ENCODE data around the gene ADAM22.

The ADAM22 gene

GRCh38 chr7:87959336-87959735, 25.3 kb downstream of the ADAM22 start:
- DNase-seq: no peak

DNA sequence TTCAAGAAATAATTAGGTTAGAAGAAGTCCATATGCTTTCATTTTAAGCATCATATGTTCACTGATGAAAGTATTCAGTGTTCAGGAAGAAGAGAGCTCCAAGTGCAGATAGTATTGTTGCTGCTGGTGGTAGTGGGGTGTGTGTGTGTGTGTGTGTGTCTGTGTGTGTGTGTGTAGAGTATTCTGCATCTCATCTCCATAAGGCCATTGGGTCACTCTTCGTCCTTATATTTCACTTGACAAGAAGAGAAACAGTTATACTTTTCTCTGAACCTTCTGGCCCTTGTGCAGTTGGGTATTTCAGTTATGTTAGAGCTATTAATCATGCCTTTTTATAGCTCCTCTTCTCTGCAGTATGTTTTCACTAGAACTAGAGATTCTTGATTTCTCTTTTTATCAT, 26.2 kb downstream of the ADAM22 start:
- DNase-seq: no peak

- DNase-seq: no peak
These were observed 27.7 kb downstream of the ADAM22 start for GRCh38 chr7:87961754-87962153.

GRCh38 chr7:87966271-87966670, 32.2 kb downstream of the ADAM22 start:
- no peak for DNase-seq

GRCh38 chr7:87968021-87968420, 34.0 kb downstream of the ADAM22 start:
- no peak for DNase-seq

DNA sequence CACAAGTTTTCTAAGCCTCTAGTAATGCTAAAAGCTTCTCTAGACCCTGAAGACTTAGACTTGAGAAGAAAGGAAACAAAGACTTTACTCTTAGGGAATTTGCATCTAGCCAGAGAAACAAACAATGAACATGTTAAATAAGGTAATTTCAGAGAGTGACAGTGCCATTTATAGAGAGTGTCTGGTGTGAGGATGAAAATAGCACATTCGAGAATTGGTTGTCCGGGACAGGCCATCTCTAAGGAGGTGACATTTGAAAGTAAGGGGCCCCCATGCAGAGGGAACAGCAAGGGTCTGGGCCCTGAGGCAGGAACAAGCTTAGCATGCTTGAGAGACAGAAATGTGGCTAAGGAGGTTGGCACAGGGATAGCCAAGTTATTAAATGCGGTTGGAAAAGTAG, 48.1 kb downstream of the ADAM22 start:
- no peak for DNase-seq

DNA sequence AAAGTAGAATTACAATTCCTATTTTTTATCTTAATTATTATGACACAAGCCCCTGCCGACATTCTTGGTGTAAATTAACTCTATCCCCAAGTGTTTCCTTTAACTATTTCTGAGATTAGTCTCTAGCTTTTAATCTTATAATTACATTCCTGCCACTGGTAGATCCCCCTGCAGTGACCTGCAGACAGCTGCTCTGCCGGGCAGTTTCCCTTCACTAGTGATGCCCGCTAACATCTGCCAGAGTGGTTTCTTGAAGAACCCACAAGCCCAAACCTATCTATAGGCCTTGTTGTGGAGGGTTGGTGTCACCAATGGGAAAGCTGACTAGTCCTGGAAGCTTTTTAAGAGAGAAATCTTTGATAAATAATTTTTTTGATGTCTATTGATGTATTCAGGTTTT, 50.0 kb downstream of the ADAM22 start:
- DNase-seq: no peak

GRCh38 chr7:87993269-87993668, 59.2 kb downstream of the ADAM22 start:
- DNase-seq: no peak

DNA sequence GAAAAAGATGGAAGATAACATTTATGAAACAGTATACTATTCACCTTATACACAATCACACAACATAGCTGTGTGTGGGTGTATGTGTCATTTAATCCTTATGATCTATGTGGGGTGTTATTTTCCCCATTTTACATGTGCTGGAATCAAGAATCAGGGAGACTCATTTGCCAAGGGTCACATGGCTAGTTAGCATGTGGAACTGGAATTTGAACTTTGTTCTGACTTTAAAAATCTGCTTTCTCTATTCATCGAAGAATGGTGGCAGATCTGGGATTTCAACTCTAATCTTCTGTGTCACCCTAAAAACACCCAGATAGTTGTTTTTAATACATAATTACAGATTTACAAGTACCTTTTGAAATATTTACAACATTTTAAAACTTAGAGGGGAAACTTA, 65.2 kb downstream of the ADAM22 start:
- no peak for DNase-seq

DNA sequence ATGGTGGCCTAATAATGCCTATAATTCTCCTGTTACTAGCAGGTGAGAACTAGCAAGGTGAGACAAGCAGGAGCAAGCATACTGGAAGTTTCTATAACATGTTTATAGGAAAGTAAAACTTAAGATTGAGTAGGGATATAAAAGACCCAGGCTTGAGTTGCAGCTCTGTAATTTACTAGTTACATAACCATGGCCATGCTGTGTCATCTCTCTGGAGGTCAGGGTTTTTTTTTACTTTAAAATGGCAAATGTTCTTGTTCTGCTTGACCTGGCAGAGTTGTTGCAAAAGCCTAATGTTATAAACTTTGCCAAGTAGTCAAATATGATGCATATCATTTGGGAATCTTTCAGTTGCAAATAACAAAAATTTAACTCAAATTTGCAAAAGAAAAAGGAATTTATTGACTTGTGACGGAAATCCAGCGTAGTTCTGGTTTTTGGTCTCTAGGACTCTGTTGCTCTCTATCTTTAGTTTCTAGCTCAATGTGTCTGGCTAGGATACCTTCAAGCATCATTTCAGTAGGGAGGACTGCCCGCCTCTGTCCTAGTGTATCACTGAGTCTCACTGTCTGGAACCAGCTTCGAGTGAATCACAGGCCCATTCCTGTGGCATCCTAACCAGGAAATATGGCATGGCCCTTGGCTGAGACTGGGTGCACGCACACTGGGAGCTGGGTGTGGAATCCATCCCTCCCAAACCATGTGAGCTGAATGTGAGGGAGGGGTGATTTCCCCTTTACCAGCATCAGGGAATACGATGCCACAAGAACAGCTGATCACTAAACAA, 67.9 kb downstream of the ADAM22 start:
- no peak for DNase-seq

- DNase-seq: no peak
These were observed 68.6 kb downstream of the ADAM22 start for GRCh38 chr7:88002617-88003016.

- no peak for DNase-seq
These were observed 69.5 kb downstream of the ADAM22 start for GRCh38 chr7:88003581-88003980.

GRCh38 chr7:88005191-88005590, 71.1 kb downstream of the ADAM22 start:
- DNase-seq: no peak

DNA sequence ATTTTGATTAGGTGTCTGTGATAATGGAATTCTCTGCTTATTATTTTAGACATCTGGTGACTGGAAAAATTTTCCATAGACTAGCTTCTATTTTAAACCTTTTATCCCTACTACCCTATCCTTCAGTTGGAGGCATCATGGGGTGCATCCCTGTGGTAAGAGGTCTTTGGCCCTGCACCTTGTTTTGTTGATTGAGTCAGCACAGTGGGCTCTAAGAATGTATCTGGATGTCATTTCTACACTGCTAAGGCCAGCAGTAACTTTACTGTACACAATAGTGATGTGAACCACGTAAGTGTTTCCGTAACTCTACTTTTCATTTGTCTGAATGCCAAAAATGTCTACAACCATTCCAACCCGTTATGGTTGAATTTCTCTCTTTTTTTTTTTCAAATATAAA, 75.6 kb downstream of the ADAM22 start:
- no peak for DNase-seq

GRCh38 chr7:88012086-88012485, 78.0 kb downstream of the ADAM22 start:
- DNase-seq: no peak

DNA sequence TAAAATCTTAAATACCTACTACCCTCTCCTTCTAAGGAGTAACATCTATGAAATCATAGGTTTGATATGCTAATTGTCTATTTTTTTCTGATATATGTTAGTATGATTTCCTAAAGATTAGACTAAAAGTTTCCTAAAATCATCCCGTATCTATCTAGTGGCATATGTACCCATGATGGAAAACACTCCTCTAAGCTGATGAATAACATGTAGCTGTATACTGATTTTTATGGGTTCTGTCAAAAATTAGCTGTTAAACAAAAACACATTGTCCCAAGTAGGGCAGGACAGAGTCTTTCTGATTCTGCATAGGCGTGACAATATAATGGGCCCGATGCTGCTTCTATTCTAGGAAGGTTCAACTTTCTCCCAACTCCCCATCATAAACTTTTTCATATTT, 79.9 kb downstream of the ADAM22 start:
- DNase-seq: no peak

DNA sequence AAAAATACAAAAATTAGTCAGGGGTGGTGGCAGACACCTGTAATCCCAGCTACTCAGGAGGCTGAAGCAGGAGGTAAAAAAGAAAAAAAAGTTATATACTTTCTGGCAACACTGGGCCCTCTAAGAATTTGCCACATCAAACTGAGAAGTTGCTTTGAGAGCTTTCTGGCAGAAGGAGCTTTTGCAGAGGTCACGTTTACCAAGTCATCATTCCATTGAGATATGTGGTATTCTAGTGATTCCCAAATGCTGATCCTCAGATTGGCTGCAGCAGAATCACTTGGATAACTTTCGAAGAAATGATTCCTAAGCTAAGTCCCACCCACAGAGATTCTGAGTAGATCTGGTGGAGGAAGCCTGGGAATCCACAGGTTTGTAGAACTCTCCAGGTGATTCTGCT, 80.5 kb downstream of the ADAM22 start:
- DNase-seq: no peak

DNA sequence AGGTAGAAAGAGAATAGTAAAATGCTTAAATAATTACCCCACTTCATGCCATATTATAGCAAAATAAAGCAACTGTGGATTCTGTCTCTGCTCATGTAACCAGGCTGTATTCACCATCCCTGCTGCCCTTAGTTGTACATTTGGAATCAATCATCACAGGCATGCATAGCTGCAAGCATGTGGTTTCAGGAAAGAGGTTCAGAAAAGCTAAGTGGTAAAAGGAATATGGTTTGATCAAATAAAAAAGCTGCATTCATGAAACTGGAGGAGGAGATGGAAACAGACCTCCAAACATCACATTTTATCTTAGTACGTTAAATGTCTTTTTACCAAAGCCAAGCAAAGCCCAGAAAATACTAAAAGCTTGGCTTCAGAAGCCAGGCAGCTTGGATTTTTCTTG, 81.3 kb downstream of the ADAM22 start:
- no peak for DNase-seq

GRCh38 chr7:88018501-88018900, 84.5 kb downstream of the ADAM22 start:
- no peak for DNase-seq

DNA sequence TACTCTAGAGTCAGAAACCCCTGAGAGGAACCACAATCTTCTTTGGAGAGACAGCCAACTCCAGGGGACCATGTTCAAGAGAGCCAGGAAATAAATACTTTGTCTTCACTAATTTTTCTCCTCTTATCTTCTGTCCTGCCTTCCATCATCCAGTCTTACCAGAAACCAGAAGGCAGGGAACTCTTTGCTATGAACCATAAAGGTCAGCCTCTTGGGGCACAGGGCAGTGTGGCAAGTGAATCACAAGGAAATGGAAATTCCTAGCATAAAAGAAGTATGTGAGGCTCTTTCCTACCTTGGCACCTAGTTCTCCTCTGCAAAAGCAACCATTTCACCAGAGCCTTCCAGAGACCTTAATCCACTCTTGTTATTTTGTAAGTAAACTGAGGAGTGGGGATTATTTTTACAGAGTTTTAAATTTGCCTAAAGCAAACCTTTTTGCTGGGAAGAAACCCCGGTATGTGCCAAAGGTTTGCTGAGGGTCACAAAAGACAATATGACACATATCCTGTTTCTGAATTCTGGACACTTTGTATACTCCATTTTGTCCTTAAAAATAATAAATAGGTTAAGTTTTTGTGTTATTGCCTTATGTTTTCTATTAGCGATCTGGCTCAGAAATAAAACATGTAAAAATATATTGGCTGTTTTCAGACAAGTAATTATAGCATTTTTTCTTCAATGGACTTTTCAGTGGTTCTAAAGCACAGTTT, 87.1 kb downstream of the ADAM22 start:
- DNase-seq: no peak

DNA sequence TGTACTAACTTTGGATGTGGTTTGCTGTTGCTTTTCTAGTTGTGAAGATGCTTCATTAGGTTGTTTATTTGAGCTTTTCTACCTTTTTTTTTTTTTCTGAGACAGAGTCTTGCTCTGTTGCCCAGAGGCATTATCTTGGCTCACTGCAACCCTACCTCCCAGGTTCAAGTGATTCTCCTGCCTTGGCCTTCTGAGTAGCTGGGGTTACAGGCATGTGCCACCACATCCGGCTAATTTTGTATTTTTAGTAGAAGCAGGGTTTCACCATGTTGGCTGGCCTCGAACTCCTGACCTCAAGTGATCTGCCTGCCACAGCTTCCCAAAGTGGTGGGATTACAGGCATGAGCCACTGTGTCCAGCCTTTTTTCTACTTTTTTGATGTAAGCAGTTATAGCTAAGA, 93.7 kb downstream of the ADAM22 start:
- DNase-seq: no peak

GRCh38 chr7:88034083-88034695, 100.1 kb downstream of the ADAM22 start:
- DNase-seq: no peak

DNA sequence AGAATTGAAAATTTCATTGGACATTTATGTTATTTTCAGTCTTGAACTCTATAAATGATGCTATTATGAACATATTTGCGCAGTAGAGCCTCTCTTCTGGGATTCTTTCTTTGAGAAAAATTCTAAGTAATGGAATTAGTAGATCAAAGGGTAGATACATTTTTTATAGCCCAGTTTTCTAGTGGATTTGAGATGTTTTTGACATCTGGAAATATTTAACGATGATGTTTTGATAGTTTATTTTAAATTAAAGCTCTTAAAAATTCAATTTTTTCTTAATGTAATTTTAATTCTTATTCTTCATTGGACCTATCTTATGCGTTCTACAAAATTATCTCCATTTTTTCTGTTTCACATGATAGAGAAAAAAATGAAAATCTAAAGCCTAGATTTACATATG, 103.0 kb downstream of the ADAM22 start:
- no peak for DNase-seq

- DNase-seq: no peak
These were observed 106.6 kb downstream of the ADAM22 start for GRCh38 chr7:88040694-88041093.
